KG1 (cell line): ENCODE data around the gene SEMA7A.
"Not testable (repeated sequence)": the region's sequence is repeated elsewhere in the genome, so short reads cannot be mapped to it uniquely, and the experiment has no call there.

Source experiments
- DNase-seq: peaks from one replicate; lab custom pipeline; 2025; lab: John Stamatoyannopoulos, UW

The SEMA7A gene

DNA sequence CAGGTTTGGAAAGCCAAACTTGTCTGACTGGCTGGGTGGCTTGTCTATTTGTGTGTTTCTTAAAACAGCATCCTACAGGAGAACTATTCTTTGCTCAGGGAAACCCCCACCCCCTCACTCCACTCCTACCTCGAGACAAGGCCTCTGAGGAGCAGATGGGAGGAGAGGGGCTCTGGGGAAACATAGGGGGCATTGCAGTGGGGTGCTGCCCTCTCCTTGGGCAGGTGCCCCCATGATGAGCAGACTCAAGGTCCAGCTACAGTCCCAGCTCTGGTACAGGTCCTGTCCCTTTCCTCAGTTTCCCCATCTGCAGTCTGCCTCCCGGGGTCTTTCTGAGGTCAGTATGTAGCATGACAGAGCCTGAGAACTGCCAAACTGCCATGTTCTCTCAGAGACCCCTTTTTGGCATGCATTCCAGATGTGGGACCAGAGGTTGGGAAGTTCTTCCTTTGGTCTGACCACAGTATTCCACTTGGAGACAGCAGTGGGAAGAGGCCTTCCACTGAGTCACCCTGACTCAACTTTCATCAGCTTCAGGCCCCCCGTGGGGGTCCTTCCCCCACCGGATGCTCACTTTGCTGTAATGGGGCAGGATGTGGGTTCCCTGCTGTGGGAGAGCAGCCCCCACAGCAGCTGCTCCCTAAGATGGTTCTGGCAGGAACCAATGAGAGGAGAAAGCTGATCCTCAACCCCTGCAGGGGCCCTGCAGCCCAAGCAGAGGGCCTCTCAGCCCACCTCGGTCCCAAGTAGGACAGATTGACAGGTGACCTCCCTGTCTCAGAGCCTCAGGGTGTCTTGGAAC, 34.0 kb downstream of the SEMA7A start:
- peak; percentile 49 for DNase-seq

DNA sequence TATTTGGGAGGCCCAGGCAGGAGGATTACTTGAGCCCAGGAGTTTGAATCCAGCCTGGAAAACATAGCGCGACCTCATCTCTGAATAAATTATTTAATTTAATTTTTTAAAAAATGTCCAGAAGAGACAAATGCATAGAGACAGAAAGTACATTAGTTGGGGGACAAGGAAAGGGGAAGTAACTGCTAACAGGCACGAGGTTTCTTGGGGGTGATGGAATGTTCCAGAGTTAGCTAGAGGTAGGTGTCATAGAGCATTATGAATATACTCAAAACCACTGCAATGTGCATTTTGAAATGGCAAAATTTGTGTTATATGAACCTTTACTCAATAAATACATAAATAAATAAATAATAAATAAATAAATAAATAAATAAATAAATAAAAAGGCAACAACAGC, 34.7 kb downstream of the SEMA7A start:
- DNase-seq, result no peak

DNA sequence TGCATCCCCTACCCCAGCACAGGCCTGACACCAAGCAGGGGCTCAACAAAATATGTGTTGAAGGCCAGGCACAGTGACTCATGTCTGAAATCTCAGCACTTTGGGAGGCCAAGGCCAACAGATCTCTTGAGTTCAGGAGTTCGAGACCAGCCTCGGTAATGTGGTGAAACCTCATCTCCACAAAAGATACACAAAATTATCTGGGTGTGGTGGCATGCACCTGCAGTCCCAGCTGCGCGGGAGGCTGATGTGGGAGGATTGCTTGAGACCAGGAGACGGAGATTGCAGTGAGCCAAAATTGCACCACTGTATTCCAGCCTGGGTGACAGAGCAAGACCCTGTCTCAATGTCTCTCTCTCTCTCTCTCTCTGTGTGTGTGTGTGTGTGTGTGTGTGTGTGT, 35.6 kb downstream of the SEMA7A start:
- DNase-seq, result no peak

DNA sequence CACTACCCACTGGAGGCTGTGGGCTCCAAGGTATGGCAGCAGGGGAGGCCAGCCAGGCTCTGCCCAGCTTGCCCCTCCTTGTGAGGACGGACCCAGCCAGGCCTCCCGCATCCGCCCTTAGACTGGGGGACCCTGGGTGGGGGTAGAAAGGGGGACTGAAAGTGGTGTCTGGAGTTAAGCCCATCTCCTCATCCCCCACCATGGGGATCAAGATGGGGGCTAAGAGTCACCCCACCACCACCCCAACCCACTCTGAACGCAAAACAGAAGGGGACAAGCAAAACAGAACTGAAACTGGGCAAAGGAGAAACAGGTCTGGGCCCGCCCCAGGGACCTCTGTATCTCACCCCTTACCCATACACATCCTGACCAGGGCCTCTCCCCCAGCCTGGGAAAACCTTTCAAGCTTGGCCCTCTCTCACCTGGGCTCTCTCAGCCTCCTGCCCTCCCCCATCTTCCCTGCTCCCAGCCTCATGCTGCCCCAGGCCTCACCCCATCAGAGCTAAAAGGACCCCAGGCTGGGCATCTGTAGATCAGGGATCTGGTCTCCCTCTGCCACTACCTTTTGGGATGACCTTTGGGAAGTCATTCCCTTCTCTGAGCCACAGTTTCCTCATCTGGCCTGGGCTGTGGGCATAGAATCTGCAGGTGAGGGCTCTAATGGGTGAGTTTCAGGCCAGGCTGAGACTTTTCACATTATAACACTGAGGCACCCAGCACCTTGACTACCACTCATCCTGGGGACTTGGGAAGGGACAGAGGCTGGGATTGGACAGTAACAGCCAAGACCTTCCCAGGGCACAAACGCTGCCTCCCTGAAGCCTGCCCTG, 36.3 kb downstream of the SEMA7A start:
- no peak for DNase-seq

DNA sequence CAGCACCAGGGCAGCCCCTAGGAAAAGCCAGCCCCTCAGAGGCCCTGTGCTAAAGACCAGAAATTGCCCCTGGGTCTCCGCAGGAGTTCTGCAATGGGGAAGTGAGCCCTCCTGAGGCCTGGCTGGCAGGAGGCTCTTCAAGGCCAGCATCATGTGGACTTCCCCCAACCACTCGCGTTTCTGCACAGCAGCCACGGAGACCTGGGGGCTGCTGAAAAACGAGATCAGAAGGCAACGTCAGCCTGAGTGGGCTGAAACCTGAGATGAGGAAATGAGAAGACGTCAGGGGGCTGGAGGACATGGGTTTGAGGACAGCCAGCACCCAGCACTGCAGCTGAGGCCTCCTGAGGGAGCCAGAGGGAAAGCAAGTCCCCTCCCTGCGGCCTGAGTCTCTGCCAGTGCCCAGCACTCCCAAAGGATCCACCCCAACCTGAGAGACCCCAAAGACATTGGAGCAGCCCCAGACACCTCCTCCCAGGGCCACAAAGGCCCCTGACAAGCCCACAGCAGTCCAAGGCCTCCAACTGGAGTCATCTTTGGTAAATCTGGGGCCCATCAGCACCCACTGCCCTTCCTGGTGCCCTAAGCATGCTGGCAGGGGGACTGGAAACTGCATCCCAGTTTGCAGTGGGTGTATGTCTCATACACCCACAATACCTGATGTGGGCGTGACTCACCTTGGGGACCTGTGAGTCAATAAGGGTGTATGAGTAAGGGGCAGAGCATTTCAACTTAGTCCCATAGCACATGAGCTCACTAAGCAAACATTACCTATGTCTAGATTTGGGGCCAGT, 37.1 kb downstream of the SEMA7A start:
- DNase-seq, result no peak

DNA sequence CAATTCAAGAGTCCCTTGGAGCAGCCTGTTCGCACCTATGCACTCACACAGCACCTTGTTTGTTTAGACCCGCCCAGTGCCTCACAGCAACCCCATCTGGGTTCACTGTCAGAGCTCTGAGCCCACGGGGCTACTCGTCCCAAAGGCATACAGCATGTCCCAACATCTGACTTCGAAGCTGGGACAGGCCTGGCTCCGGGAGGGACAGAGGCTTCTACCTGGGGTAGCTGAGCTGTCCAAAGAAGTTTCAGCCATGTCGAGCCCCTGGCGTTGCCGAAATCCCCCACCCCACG, 37.7 kb downstream of the SEMA7A start:
- DNase-seq, result no peak

DNA sequence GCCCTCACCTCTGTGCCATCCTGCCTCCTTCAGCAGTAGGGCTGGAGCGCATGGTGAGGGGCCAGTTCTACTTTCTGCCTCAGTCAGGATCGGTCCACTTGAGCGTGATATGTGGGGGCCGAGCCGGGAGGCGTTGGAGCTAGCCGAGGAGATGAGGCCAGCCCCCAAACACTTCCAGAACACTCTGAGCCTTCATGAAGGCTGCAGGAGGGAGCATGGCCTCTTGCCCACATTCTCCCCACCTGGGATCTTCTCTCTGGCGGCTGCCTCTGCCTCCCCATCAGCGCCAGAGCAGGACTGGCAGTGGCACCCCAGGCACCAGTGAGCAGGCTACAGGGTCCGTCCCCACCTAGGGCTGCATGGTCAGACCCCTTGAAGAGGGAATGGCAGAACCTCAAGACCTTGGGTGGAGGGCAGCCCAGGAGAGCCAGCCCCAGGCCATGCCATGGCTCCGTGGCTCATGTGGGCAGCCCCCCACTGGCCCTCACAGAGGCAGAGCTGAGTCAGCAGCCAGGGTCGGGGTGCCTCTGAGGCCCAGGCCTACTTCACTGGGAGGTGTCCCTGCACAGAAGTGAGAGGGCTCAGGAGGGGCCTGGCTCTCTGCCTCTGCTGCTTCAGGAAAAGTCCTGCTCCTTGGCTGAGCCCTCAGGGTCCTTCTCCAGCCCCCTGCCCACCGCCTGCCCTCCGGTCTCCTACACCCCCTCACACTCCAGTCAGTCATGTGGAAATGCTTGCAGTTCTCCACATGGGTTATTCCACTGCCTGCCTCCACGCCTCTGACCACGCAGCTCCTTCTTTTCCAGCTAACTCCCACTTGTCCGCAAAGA, 38.2 kb downstream of the SEMA7A start:
- DNase-seq, result no peak

DNA sequence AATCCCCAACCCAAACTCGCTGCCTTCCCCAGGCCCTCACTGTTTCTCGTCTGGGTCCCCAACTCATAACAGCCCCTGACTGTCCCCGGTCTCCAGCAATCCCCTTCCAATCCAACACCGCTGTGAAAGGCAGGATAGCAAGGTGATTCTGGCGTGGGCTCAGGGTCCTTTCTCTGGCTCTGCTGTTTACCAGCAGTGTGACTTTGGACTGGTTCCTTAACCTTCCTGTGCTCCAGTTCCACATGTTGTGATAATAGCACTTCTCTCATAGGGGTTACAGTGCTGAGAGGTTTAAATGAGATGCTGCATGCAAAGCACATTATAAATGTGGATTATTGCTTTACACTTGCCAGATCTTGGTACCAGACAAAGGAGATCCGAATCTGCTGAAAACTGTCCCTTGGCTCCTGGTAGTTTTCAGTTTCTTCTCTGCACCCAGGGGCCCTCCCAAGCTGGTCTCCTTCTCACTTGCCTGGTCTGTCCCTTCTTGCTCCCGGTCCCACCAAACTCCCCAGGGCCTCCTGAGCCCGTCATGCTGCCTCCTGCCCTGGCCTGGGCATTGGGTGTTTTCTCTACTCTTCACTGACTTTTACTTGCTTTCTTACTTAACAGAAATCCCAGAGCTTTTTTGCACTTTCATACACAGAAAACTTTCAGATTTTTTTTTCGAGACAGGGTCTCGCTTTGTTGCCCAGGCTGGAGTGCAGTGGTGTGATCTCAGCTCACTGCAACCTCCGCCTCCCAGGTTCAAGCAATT, 39.5 kb downstream of the SEMA7A start:
- no peak for DNase-seq

DNA sequence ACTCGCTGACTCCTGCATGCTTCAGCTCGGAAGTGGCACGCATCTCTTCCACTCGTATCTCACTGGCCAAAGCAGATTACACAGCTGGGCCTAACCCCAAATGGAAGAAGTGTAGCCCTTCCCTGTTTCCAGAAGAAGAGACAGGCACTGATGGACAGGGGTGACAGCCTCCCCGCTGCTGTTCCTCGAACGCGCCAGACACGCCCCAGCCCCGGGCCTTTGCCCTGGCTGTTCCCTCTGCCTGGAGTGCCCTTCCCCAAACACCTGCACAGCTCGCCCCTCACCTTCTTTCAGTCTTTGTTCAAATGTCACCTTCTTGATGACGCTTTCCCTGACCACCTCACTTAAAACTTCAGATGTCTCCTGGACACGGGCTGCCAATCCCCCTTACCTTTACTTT, 40.3 kb downstream of the SEMA7A start:
- DNase-seq, result no peak

DNA sequence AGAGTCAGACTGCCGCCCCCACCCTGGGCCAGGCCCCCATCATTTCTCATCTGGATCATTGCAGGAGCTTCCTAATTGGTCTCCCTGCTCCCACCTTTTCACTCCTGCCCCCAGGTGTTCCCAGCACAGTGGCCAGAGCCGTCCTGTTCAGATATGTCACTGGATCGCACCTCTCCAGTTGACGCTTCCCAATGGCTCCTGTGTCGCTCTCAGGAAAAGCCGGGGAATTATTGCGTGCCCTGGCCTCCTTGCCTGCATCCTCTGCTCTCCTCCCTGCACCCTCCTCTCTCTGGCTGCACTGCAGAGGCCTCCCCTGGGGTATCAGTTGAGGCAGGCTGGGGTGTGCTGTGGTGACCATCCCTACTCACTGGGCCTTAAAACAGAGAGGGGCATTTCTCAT, 40.9 kb downstream of the SEMA7A start:
- no peak for DNase-seq

DNA sequence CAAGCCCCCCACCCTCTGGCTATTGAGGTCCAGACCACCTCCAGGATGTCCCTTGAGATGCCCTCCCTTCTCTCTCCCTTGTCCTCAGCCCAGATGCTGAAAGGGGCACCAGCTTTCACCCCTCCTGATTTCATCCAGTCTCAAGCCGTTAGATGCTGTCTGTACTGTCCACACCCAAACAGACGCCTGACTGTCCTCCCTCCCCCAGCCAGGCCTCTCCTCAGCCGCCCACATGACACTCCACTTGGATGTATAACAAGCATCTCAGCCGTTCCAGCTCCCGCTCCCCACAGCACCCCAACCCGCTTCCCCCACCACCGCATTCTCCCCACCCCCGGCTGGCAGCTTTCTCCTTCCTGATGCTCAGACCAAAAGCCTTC, 41.3 kb downstream of the SEMA7A start:
- no peak for DNase-seq

DNA sequence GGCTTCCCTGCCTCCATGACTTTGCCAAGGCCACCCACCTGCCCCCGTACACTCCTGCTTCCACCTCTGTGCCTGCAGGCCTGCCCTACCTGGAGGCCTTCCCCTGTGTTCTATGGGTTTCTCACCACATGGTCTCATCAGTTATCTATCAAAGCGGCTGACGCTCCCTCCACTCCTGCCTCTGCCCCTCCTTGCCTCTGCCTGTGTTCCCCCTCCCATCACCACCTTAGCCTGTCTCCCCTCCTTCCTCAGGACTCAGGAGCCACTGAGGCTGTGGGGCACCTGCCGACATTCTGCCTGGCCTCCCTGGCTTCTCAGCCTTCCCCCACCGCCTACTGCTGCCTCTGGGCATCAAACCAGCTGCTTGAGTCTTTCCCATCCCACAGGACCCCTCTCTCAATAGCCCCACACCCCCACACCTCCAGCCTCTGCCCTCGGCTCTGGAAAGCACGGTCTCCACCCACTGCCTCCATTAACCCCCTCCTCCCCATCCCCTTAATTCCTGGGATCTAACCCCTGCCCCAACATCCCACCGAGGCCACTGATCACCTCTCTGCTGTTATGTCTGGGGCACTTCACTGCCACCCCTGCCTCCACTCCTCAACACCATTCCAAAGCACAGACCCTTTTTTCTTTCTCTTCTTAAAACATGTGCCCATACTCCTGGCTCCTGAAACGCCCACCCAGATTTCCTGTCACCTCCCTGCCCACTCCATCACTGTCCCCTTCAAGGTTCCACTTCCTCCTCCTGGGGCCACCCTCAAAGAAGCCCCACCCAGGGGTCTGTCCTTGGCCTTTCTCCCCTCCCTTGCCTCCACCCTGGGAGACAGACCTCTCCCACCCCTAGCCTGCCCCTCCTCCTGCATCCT, 41.9 kb downstream of the SEMA7A start:
- no peak for DNase-seq

DNA sequence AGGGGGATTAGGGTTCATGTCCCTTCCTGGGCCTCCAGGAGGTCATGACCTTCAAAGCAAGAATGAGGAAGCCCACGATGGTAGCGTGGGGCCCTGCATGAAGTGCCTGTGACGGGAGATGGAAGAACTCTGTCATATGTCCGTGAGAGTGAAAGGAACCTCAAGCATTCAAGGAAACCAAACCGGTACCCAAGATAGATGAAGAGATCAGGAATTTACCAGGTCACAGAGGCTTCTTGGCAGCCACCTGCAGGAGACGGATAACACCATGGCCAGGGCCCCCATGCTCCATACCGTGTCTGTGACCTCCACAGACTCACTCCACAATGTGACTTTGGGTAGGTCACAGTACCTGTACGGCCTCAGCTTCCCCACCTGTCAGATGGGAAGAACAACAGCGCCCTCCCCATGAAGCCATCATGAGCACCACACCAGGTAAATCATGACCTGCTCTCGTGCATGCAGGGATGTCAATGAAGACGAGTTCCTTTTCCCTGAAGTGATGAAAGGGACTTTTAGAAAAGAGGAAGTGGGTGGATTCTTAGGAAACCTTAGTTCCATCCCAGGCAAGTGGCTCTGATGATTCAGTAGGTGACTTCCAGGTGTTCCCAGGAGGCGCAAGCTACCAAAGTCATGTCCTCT, 43.0 kb downstream of the SEMA7A start:
- DNase-seq, result no peak

DNA sequence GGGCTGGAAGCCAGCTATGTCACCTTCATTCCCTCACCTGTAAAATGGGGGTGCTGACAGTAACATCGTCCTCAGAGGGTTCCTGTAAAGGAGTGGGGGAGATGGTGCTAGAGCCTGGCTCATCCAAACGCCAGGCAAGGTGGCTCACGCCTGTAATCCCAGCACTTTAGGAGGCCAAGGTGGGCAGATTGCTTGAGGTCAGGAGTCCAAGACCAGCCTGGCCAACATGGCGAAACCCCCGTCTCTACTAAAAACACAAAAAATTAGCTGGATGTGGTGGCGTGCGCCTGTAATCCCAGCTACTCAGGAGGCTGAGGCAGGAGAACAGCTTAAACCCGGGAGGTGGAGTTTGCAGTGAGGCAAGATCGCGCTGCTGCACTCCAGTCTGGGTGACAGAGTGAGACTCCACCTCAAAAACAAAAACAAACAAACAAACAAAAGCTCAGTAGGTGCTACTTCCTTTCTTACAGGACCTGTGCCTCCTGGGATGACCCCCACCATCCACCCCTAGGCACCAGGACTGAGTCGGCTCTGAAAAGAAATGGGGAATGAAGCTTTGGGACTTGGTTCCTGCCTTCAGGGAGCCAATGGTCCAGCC, 43.6 kb downstream of the SEMA7A start:
- DNase-seq, result not testable (repeated sequence)

DNA sequence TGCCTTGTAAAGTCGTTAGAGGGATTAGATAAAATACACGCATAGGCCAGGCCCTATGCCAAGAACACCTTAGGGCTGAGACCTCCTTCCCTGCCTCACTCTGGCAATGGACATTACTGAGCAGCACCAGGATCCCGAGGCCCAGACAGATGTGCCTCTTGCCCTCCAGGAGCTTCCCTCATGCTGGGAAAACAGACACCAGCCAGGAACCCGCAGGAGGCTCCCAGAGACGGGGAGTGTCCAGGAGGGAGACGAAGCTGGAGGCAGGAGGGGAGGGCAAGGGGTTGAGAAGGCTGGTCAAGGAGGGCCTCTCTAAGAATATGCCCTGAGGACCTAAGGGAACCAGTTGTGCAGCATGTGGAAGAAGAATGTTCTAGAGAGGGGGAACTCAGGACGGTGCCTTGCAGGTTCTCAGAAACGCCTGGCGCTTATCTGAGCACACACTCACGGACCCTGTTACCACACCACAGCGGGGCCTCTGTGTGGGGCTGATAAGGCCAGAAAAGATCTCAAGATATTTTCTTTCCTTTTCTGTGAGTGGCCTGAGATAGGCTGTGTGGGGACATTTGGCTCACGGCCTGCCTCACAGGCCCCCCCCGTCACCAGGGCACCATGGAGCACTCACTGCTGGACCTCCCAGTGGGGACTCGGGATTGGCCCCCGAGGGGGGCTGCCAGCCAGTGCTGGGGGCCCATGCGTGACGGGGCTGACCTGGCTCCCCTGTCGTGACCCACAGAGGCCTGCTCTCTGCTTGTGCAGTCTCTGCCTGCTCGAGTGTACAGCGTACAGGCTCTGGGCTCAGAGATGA, 44.3 kb downstream of the SEMA7A start:
- DNase-seq, result peak; percentile 58

DNA sequence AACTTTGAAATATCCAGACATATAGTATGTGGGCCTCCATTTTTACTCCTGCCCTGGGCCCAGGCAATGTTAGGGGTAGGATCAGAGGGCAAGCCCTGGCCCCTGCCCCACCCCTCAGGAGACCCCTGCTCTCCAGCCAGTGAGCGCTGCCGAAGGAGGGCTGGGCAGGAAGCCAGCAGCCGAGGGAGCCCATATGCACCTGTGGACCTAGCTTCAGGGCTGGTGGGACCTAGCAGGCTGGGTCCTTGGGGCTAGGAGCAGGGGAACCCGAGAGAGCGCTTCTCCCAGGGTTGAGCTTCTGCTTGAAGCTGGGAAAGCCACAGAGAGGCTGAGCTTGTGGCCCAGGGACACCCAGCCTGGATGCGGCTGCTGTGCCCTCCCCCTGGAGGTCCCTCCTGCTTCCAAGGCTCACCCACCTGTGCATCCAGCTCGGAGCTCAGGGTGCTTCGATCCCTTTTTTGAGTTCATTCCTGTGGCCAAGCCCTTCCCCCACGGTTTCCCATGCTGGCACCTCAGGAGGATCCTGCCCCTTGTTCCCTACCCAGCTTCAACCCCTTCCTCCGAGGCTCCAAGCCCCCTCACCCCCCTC, 45.3 kb downstream of the SEMA7A start:
- no peak for DNase-seq

DNA sequence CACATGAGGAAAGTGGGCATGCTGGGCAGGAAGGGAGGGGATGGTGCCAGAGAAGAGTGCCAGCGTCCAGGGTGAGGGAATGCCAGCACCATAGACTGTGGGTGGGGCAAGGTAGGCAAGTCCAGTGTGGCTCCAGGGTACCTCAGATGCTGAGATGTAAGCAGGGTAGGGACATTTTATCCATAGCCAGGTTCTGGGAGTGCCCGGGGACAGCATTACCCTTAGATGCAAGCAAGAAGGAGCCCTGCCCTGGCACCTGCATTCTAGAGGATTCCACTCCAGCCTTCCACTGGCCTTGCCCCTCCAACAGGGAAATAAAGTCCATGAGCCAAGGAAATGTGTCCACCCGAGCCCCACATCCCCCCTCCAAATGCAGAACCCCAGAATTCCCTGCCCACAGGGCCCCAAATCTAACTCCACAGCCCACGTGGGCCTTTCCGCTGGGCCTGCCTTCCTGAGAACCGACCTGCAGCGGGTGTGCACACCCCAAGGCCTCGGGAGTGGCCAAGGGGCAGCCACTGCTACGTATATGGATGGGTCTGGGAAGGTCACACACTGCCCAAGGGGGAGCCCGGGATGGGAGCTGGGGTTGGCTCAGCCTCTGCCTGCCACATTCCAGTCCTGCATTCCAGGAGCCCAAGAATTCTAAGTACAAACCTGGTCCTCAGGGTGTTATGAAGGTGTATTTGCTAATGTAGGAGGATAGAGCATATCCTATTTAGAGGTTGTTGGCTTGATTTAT, 46.0 kb downstream of the SEMA7A start:
- DNase-seq, result no peak
